Endometrial microvascular endothelial cells (primary cell): ENCODE data around the gene PRADC1. TPM values are rescaled to one million over a fixed set of nuclear protein-coding genes. Genes with fewer than 3 reads are reported as not detected.
"Not testable (repeated sequence)": the region's sequence is repeated elsewhere in the genome, so short reads cannot be mapped to it uniquely, and the experiment has no call there.

Experiments
- in situ Hi-C: cut with HindIII; loops from 2 replicates; pipeline ENCODE4 v1.10.0; 2017; ENCODE audit warnings: low sequenced_read_pairs, low pct_unique_long_range_greater_than_20kb; ENCODE audit errors: inconsistent ontology term
- total RNA-seq: library from RNA; depleted of rRNA; stranded (reverse); fragments of >200 nt; gene quantifications from one replicate; pipeline ENCODE4 v1.2.3, GENCODE V29; 2015; ENCODE audit errors: inconsistent ontology term

Gene PRADC1
- 33.3 TPM for total RNA-seq

DNA sequence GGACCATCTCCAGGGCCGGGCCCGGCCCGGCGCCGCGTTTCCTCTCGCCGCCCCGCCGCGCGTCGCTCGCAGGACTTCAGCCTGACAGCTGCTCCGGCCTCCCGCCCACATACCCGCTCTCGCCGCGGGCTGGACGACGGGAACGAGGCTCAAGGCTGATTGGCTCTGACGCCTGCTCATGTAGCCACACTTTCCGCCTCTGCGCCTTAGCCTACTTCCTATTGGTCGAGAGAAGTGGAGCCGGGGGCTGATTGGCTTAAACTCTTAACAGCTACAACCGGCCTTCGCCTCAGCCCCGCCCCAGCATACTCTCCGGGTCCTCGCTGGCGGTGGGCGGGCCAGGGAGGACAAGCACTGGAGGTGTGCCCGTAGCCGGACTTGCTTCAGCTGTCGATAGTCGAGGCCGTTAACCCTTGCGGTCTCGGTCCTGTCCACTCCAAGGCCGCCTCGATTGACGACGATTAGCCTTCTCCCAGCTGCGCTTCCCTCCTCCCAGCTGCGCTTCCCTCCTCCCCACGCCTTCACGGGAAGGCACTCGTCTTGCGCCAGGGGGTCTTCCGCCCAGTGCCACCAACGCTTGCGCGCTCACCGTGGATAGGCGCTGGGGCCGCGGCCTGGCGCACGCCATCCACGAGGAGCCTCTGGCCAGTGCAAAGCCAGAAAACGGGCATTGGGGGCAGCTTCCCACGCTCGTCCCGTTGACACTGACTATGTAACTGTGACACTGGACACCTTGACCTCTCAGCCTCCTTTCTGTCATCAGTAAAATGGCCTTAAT is at the start of gene PRADC1:
Gene PRADC1, minus strand, starts transcription at position 86 of the 778 bp plus-strand sequence. Its CDS starts 79 bp downstream, at position 7.
- in situ Hi-C loops, result no loop called here

- in situ Hi-C loops, result no loop called here
Measured at GRCh38 chr2:73281244-73281643, 48.2 kb upstream of the PRADC1 start.

DNA sequence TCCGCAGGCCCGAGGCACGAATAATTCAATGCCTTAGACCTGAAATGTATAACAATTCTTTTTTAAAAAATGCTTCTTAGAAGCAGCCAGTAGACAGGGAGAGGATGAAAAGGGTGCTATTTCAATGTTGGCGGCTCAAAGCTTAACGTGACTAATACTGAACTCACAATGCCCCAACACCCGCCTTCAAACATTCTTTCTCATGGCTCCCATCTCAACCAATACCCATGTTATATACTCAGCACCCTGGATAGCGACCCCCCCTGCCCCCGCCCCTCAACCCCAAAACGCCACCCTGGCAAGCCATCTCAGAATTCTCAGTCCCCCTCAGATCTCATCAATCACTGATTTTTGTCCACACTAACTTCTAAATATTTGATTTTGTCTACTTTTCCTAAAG is 46.8 kb upstream of the PRADC1 start:
- in situ Hi-C loops, result no loop called here

GRCh38 chr2:73272270-73272669 is 39.2 kb upstream of the PRADC1 start:
- in situ Hi-C loops, result no loop called here

GRCh38 chr2:73269686-73270465 is 36.8 kb upstream of the PRADC1 start:
- in situ Hi-C loops, result no loop called here

DNA sequence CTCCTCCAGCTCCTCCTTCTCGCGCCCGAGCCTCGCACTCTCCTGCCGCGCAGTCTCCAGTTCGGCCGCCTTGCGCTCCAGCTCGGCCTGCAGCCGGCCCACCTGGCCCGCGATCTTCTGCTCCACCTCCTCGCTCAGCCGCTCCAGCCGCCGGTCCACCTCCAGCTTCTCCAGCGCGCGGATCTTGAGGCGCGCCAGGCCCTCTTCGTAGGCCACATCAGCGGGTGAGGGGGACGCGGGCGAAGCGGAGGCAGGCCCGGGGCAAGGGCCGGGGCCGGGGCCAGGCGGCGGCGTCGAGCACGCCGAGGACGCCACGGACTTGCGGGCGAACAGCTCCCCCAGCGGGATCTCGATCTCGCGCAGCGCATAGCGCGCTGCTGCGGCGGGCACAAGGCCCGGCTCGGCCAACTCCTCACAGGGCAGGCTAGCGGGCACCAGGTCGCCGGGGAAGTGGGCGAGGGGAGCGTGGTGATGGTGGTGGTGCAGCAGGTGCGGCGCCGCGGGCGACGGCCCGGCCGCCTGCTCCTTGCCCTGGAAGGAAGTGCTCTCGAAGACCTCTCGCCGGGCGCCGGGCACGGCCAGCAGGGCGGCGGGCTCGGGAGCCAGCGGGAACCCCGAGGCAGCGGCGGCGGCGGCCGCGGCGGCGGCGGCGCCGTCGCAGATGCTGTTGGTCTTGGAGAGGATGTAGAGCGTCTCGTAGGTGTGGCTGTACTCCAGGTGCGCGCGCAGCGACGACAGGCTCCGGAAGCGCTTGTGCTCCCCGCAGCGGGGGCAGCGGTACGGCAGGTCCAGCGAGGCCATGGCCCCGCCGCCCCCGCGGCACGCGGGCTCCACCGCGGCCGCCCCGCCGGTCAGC is 36.0 kb upstream of the PRADC1 start:
- in situ Hi-C loops, result no loop called here

DNA sequence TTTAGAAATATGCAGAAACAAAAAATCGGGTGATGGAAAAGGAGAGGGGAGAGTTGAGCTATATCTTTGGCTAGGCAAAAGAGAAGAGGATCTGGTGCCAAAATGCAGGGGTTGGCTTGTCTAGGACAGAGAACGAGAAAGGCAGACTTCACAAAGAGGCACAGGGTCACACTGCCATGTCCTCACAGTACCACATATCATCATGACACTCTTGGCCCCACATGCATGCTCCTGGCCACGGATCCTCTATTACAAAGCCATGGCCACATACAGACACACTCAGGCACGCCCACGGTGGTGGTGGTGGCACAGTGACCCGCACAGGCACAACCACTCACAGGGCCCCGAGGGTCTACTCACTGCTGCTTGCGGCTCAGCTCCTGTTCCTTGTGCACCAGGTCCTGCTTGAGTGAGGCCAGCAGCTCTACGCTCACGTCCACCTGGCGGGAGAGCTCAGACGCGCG is 35.4 kb upstream of the PRADC1 start:
- in situ Hi-C loops, result no loop called here

DNA sequence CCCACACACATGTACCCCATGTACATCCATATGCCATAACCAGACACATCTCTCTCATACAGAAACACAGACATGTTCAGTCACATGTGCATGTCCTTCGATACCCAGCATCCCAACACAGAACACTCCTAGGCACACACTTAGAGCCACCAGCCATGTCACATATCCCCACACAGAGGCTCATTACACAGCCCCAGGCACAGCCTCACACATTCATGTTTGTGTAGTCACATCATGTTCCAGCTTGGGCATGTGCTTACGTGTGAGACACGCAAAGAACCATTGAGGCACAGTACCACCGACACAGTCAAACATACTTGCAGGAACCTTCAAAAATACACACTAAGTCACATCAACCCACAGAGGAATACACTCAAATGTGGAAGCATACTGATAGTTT is 34.0 kb upstream of the PRADC1 start:
- in situ Hi-C loops, result no loop called here

DNA sequence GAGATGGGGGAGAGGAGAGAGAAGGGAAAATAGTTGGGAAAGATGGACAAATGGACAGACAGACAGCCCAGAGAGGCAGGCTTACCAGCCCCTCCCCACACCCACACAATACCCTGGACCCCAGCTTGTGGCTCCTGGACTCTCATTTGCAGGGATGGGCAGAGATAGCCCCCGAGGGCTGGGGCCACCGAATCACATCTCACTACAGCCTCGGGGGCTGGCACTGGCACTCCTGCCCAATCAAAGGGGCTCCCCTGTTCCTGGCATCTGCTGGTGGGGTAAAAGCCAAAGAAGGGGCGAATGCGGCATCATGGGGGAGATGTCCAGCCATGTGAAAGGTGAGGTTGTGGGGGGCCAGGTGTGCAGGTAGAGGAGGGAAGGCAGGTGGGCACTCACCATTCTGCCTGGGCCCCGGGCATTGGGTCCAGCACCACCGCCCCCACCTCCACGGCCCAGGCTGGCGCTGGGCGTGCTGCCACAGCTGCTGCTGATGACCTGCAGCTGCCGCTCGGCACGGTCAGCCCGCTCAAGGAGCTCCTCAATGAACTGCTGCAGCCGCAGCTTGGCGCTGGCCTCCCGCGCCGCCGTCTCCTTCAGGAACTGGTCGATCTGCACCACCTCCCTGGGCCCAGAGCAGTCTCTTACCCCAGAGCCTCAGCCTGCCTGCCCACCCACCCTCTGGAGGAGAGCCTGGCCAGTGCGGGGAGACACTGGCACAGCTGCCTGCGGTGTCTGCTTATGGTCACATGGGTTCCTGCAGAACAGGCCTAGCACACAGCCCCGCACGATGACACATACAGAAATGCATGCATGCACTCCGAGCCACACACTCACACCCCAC is 33.2 kb upstream of the PRADC1 start:
- in situ Hi-C loops, result no loop called here

DNA sequence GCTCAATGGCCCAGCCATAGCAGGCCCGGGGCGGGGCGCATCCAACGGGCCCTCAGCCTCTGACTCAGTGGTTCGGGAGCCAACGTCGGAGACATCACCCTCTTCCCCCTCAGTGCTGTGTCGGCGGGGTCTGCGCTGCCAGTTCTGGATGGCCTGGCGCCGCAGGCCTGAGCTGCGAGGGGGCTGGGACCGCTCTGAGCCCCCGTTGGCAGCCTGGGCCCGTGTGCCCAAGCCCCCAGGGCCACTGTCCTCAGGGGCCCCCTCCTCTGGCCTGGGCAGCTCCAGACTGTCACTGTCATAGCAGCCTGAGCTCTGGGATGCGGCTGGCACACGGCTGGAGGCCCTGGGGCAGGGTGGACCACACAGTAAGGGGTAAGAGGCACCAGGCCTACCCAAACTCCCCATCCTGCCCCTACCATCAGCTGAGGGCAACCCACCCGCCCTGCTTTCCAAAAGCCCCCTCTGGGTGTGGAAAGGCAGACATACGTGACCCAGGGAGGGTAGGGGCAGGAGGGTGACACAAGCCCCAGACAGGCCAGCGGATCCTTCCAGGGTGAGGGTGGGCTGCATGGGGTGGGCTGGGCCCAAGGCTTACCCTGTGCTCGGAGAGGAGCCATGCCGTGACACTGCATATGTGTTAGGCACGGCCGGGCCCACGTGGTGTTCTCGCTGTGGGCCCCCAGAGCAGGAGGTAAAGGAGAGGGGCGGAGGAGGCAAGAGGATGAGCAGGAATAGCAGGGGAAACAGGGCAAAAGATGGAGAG is 32.4 kb upstream of the PRADC1 start:
- in situ Hi-C loops, result no loop called here

GRCh38 chr2:73264783-73265182 is 31.7 kb upstream of the PRADC1 start:
- in situ Hi-C loops, result no loop called here

DNA sequence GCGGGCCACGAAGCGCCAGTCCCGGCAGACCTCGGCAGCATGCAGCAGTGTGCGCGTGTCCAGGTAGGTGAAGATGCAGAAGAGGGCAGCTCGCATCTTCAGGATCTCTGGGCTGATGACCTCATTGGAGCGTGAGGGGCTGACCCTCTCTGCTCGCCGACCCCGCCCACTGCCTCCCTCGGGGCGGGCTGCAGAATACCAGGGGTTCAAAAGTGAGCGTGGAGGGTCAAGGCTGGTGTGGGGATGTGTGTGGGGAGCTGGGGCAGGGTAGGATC is 31.2 kb upstream of the PRADC1 start:
- in situ Hi-C loops, result no loop called here

DNA sequence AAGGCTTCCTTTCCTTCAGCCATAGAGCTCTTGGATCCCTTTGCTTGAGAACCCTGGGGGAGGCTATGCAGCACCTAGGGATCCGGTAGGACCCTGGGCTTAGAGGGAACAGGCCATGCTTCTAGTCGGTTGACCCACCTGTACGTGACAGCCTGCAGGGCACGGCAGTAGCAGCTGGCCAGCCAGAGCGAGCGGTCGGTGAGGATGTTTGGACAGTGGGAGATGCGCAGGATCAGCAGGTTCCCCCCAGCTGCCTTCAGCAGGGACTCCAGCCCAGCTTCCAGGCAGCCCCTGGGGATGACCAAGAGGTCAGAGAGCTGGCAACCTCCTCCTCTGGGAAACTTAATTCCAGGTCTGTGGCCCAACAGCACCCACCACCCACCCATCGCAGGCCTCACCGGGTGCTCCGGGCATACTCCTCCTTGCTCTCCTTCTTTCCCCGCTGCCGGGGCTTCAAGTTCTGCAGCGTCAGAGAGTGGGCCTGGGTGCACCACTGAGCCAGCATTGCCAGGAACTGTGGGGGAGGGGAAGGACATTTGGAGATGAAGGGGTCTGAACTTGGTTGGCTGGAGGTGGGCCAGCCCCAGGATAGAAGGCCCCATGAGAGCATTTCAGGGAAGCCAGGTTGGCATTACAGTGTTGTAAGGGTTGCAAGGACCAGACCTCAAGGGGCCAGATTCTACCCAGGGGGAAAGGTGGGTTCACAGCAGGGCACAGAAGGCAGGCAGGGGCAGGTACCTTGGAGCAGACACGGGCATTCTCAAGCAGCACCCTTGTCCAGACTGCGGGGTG is 30.7 kb upstream of the PRADC1 start:
- in situ Hi-C loops, result no loop called here

DNA sequence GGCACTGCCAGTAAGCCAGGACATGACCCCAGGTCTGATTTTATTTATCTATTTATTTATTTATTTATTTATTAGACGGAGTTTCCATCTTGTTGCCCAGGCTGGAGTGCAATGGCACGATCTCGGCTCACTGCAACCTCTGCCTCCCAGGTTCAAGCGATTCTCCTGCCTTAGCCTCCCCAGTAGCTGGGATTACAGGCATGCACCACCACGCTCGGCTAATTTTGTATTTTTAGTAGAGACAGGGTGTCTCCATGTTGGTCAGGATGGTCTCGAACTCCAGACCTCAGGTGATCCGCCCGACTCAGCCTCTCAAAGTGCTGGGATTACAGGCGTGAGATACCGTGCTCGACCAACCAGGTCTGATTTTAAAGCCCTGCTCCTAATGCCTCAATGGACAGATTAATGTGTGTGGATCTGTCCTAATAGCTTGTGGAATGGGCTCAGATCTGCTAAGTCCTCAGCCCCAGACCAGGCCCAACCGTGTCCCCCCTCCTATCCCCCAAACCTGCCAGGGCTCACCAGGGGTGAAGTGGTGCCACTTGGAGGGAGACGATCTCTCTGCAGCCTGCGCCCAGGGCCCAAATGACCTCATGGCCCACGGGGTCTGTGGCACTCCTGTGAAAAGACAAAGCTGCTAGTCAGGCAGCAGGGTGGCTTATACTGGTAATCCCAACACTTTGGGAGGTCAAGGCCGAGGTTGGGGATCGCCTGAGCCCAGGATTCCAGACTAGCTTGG is 29.8 kb upstream of the PRADC1 start:
- in situ Hi-C loops, result not testable (repeated sequence)

GRCh38 chr2:73262108-73262651 is 29.1 kb upstream of the PRADC1 start:
- in situ Hi-C loops, result no loop called here

DNA sequence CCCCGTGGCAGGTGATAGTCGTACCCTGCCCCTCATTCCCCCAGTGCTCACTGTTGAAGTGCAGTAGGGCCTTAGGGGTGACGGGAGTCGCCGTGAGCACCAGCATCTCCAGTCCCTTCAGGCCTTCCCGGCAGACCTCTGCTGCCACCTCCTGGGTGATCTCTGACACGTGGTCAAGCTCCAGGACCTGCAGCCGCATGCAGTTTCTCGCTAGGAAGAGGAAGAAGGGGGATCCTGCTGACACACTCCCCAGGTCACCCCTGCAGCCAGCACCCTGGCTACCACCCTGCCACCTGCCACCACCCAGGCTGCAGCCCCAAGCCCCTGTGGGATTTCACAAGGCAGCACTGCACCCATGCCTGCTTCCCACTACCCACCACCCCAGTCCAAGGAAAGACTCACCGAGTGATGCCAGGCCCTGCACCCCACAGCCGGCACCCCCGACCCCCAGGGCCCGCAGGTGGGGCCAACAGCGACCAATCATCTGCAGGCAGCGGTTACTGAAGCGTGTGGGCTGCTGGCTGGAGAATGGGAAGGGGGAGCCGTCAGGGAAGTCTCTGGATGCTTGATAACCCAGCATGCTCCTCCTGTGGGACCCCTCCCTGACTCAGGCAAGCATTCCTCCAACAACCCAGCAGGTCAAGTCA is 27.4 kb upstream of the PRADC1 start:
- in situ Hi-C loops, result no loop called here
